Bronchial epithelial cell (primary cell): Measurements from ENCODE around the gene ANKRD26. TPM values are rescaled to one million over a fixed set of nuclear protein-coding genes. Genes with fewer than 3 reads are reported as not detected.
A peak's percentile ranks its signal among the peaks of the same experiment; 100 is the strongest.

Experiments
- DNase-seq: peaks from one replicate; pipeline ENCODE4 v3.0.0-alpha.2; 2010; ENCODE audit warnings: low read depth
- FAIRE-seq: peaks from 2 replicates; lab custom pipeline; 2011; peaks lifted over from hg19 to GRCh38; lab: Jason Lieb, UNC
- H3K27me3 ChIP-seq: 2 replicates; pipeline ENCODE4 v1.5.1; 2011; ENCODE audit warnings: low read length; ENCODE audit not compliant: control insufficient read depth, insufficient read depth
- H3K36me3 ChIP-seq: 2 replicates; pipeline ENCODE4 v1.5.1; 2011; ENCODE audit warnings: low read length; ENCODE audit not compliant: control insufficient read depth, insufficient read depth
- H3K4me3 ChIP-seq: 2 replicates; pipeline ENCODE4 v1.5.1; 2011; ENCODE audit warnings: mild to moderate bottlenecking, low read depth, low read length, control low read depth
- CTCF ChIP-seq: IDR thresholded peaks from 2 replicates; pipeline ENCODE4 v1.5.1; 2011; ENCODE audit warnings: mild to moderate bottlenecking, moderate library complexity, low read length, control low read depth, inconsistent platforms; ENCODE audit not compliant: insufficient read depth, severe bottlenecking
- total RNA-seq: library from RNA; depleted of rRNA; stranded (reverse); fragments of >200 nt; gene quantifications from 2 replicates; pipeline ENCODE4 v1.2.1, GENCODE V29; 2014

Gene ANKRD26
- total RNA-seq, 1 donor from 2014 or later = 2.9 TPM

DNA sequence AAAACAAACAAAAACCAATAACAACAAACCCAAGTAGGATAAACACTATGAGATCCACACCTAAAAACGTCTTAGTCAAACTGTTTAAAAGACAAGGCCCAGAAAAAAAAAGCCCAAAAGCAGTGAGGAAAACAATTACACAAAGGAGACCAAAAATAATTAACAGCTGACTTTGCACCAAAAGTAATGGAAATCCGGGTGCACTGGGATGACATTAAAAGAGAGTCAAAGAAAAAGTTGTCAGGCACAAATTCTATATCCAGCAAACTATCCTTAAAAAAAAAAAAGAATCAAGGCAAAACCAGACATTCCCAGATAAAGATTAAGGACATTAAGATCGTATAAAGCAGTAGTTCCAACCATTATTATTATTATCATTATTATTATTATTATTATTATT, 7.9 kb upstream of the ANKRD26 start:
- H3K27me3 ChIP-seq = no peaks in the 10 kb centered on the region

DNA sequence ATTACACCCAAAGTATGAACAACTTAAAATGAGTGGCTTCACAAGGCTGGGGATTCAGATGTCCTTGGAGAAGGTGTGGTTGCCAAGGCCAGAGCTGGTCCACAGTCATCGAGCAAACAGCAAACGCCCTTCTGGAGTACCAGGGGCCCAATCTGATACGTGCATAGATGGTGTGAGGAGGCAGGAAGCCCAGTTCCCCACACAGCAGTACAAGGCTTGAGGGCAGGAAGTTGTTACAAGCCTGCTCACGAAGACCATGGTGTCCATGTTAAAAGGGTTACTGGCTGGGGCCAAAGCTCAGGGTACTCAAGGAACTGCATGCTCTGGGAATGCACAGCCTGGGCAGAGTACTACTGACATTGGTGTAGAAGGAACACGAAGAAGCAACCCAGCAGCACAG, 4.6 kb upstream of the ANKRD26 start:
- DNase-seq (no peak), FAIRE-seq (no peak)
- Histone ChIP-seq H3K27me3 (no peaks in the 10 kb centered on the region), H3K4me3 (no peak overlapping the region), H3K36me3 (peaks cover 1% of the 10 kb centered on the region)
- no peak for TF ChIP-seq CTCF

More for the DNA sequence above, 7.9 kb upstream of the ANKRD26 start:
- DNase-seq (no peak), FAIRE-seq (no peak)
- peaks cover 6% of the 10 kb centered on the region for H3K36me3 ChIP-seq
- H3K4me3 ChIP-seq = no peak overlapping the region
- no peak for TF ChIP-seq CTCF

DNA sequence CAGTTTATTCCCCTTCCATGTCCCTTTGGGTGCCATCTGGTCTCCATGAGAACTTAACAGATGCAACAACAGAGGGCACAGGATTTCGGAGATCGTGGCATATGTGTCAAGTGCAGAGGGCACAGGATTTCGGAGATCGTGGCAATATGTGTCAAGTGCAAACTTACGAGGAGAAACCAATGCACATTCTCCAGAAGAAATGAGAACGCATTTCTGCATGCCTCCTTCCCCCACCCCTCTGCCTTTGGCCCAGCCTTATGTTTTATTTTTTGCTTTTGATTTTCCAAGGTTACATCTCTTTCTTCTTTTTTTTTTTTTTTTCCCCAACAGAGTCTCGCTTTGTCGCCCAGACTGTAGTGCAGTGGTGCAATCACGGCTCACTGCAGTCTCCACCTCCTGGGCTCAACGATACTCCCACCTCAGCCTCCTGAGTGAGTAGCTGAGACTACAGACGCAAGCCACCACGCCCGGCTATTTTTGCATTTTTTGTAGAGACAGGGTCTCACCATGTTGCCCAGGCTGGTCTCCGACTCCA, 586 bp upstream of the ANKRD26 start:
- Histone ChIP-seq H3K4me3 (peak overlapping the region; percentile 58), H3K36me3 (peaks cover 1% of the 10 kb centered on the region), H3K27me3 (no peaks in the 10 kb centered on the region)
- no peak for DNase-seq
- no peak for FAIRE-seq
- TF ChIP-seq CTCF = no peak

- TF ChIP-seq CTCF = no peak
- Histone ChIP-seq H3K4me3 (peak overlapping the region; percentile 58), H3K27me3 (no peaks in the 10 kb centered on the region), H3K36me3 (no peaks in the 10 kb centered on the region)
- DNase-seq (no peak), FAIRE-seq (no peak)
Observed at GRCh38 chr10:27099448-27099847, 846 bp downstream of the ANKRD26 start.

GRCh38 chr10:27088119-27089044, 11.9 kb downstream of the ANKRD26 start:
- Histone ChIP-seq H3K27me3 (no peaks in the 10 kb centered on the region), H3K4me3 (no peak overlapping the region), H3K36me3 (peaks cover 1% of the 10 kb centered on the region)
- no peak for FAIRE-seq
- TF ChIP-seq CTCF = no peak
- no peak for DNase-seq
